Measurements from ENCODE around the gene MDM2. TPM values are rescaled to one million over a fixed set of nuclear protein-coding genes. Genes with fewer than 3 reads are reported as not detected.
A peak's percentile ranks its signal among the peaks of the same experiment; 100 is the strongest.

The MDM2 gene
- total and polyA plus RNA-seq, 9 of the 15 experiments (the other 6 are each of a cell fraction or from before 2014, with no cell fraction given) = 13.6 to 100 (median 49.0) TPM

DNA sequence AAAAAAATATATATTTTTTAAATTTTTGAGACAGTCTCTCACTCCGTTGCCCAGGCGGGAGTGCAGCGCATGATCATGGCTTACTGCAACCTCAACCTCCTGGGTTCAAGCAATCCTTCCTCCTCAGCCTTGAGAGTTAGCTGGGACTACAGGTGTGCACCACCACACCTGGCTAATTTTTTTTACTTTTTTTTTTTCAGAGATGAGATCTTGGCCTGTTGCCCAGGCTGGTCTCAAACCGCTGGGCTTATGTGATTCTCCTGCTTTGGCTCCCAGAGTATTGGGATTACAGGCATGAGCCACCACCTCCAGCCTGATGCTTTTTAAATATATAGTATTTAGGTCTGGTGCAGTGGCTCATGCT, 24.5 kb downstream of the MDM2 start:
- FAIRE-seq (no peak), ATAC-seq (no peak), DNase-seq (ENCODE audit: extremely low read depth in 1 of 4, low spot score in 3 of 4) (no peak)
- no peak for TF ChIP-seq LARP7 (IDR thresholded peaks at IDR 0.05)
- TF ChIP-seq NFIC (IDR thresholded peaks at IDR 0.05) = 0 out of 2 replicates have a peak, but pooled peaks have one; percentile 8
- no peak for TF ChIP-seq NR1H2 (CRISPR knock-in tag; IDR thresholded peaks at IDR 0.05)
- TF ChIP-seq, protein P1, sequence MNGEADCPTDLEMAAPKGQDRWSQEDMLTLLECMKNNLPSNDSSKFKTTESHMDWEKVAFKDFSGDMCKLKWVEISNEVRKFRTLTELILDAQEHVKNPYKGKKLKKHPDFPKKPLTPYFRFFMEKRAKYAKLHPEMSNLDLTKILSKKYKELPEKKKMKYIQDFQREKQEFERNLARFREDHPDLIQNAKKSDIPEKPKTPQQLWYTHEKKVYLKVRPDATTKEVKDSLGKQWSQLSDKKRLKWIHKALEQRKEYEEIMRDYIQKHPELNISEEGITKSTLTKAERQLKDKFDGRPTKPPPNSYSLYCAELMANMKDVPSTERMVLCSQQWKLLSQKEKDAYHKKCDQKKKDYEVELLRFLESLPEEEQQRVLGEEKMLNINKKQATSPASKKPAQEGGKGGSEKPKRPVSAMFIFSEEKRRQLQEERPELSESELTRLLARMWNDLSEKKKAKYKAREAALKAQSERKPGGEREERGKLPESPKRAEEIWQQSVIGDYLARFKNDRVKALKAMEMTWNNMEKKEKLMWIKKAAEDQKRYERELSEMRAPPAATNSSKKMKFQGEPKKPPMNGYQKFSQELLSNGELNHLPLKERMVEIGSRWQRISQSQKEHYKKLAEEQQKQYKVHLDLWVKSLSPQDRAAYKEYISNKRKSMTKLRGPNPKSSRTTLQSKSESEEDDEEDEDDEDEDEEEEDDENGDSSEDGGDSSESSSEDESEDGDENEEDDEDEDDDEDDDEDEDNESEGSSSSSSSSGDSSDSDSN (IDR thresholded peaks at IDR 0.05; ENCODE audit: borderline replicate concordance in 1 of 2, low read depth in 2 of 2, low read length in 2 of 2) = no peak
- TF ChIP-seq, protein P2, sequence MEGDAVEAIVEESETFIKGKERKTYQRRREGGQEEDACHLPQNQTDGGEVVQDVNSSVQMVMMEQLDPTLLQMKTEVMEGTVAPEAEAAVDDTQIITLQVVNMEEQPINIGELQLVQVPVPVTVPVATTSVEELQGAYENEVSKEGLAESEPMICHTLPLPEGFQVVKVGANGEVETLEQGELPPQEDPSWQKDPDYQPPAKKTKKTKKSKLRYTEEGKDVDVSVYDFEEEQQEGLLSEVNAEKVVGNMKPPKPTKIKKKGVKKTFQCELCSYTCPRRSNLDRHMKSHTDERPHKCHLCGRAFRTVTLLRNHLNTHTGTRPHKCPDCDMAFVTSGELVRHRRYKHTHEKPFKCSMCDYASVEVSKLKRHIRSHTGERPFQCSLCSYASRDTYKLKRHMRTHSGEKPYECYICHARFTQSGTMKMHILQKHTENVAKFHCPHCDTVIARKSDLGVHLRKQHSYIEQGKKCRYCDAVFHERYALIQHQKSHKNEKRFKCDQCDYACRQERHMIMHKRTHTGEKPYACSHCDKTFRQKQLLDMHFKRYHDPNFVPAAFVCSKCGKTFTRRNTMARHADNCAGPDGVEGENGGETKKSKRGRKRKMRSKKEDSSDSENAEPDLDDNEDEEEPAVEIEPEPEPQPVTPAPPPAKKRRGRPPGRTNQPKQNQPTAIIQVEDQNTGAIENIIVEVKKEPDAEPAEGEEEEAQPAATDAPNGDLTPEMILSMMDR (IDR thresholded peaks at IDR 0.05 in 2 of 3, conservative IDR thresholded peaks at IDR 0.05 in 1 of 3; ENCODE audit: insufficient read depth in 2 of 3, low read depth in 1 of 3, low read length in 3 of 3) = no peak
- Histone ChIP-seq H3K27ac (ENCODE audit: extremely low read depth, low read depth, low read length) (no peak overlapping the region), H3K9me1 (ENCODE audit: control insufficient read depth, insufficient read depth, low read length) (no peaks in the 10 kb centered on the region), H3K4me3 (no peak overlapping the region), H4K20me1 (replicated peaks; ENCODE audit: control insufficient read depth, insufficient read depth, low read length) (no peaks in the 10 kb centered on the region; the same call in 1 of the 2 replicates), H3K79me2 (ENCODE audit: control insufficient read depth, insufficient read depth, low read length) (peaks cover 8% of the 10 kb centered on the region; the same call in 1 of the 3 replicates), H2AFZ (ENCODE audit: low read depth, low read length) (no peak overlapping the region), H3K27me3 (ENCODE audit: control insufficient read depth in 2 of 2, insufficient read depth in 2 of 2, low read length in 2 of 2) (no peaks in the 10 kb centered on the region), H3K4me1 (replicated peaks in 1 of 2; ENCODE audit: control insufficient read depth in 2 of 2, insufficient read depth in 2 of 2, low read length in 2 of 2) (no peaks in the 10 kb centered on the region), H3K9me3 (replicated peaks; ENCODE audit: control insufficient read depth, insufficient read depth, low read depth, low read length) (no peaks in the 10 kb centered on the region), H3K9ac (ENCODE audit: insufficient read depth in 1 of 2, low read depth in 2 of 2, low read length in 2 of 2) (no peak overlapping the region), H3K4me2 (ENCODE audit: insufficient read depth, low read length) (no peak overlapping the region), H3K36me3 (ENCODE audit: control insufficient read depth, insufficient read depth, low read length) (peaks cover 93% of the 10 kb centered on the region)
- intact Hi-C loops (cut with micrococcal nuclease) (no loop called here), in situ Hi-C loops (cut with MboI) (no loop called here)
- 98% methylated on average over 4 of the region's 4 CpGs for WGBS (ENCODE audit: insufficient coverage, low coverage, missing lambda C conversion rate)
- ChIA-PET CTCF (ENCODE audit: low intra/inter-chr PET ratio) (no interaction called here), POLR2A (no interaction called here)
- no TSS peak for BruUV-seq (replicated peaks)

Measured in K562 (cell line).